ENCODE results near the gene SMARCB1. TPM values are rescaled to one million over a fixed set of nuclear protein-coding genes. Genes with fewer than 3 reads are reported as not detected.

The SMARCB1 gene
- total RNA-seq, 1 donor from 2014 or later = 105 TPM

DNA sequence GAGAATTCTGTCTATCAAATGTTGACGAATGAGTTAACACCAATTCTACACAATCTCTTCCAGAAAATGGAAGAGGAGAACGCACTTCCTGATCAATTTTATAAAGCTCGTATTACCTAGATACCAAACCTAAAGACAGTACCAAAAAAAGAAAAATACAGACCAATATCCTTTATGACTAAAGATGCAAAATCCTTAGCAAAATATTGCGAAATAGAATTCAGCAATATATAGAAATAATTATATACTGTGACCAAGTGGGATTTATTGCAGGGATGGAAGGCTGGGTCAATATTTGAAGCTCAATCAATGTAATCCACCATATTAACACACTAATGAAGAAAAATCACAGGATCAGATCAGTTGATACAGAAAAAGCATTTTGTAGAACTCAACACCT lies 25.6 kb downstream of the SMARCB1 start:
- H3K36me3 Mint-ChIP-seq (ENCODE audit: low read depth, unreplicated experiment) = peaks cover 35% of the 10 kb centered on the region

DNA sequence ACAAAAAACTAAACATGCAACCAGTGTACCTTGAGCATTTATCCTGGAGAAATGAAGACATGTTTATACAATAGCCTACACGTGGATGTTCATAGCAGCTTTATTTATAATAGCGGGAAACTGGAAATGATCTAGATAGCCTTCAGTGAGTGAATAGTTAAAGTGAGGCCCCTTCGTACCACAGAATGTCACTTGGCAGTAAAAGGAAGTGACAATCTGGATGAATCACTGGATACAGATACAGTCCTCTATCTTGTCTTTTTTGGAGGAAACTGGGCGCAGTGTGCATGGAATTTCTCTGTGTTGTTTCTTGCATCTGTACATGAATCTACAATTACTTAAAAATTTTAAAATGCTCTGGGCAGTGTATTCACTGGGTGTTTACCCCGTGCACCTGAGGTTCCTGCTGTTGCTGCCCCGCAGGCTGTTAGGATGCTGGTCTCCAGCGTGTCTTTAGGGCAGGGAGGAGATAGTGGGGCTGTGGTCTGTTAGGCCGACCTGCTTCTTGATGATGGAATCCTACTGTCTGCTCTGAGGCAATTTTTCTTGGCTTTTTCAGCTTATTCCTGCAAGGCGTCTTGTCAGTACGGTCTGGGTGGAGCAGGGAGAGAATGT lies 28.9 kb downstream of the SMARCB1 start:
- Mint-ChIP-seq H3K4me1 (ENCODE audit: unreplicated experiment) (peaks cover 3% of the 10 kb centered on the region), H3K36me3 (ENCODE audit: low read depth, unreplicated experiment) (peaks cover 41% of the 10 kb centered on the region), H3K9me3 (ENCODE audit: unreplicated experiment) (no peaks in the 10 kb centered on the region), H3K27me3 (ENCODE audit: unreplicated experiment) (no peaks in the 10 kb centered on the region), H3K27ac (ENCODE audit: unreplicated experiment) (no peak overlapping the region), H3K4me3 (ENCODE audit: unreplicated experiment) (peak overlapping the region; percentile 31)
- TF ChIP-seq, protein P1, sequence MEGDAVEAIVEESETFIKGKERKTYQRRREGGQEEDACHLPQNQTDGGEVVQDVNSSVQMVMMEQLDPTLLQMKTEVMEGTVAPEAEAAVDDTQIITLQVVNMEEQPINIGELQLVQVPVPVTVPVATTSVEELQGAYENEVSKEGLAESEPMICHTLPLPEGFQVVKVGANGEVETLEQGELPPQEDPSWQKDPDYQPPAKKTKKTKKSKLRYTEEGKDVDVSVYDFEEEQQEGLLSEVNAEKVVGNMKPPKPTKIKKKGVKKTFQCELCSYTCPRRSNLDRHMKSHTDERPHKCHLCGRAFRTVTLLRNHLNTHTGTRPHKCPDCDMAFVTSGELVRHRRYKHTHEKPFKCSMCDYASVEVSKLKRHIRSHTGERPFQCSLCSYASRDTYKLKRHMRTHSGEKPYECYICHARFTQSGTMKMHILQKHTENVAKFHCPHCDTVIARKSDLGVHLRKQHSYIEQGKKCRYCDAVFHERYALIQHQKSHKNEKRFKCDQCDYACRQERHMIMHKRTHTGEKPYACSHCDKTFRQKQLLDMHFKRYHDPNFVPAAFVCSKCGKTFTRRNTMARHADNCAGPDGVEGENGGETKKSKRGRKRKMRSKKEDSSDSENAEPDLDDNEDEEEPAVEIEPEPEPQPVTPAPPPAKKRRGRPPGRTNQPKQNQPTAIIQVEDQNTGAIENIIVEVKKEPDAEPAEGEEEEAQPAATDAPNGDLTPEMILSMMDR (IDR thresholded peaks at IDR 0.05; ENCODE audit: unreplicated experiment) = no peak
- no peak for DNase-seq (ENCODE audit: low spot score)

More for the DNA sequence above, 25.6 kb downstream of the SMARCB1 start:
- no peak overlapping the region for H3K27ac Mint-ChIP-seq (ENCODE audit: unreplicated experiment)
- no peaks in the 10 kb centered on the region for H3K9me3 Mint-ChIP-seq (ENCODE audit: unreplicated experiment)
- no peak overlapping the region for H3K4me3 Mint-ChIP-seq (ENCODE audit: unreplicated experiment)
- H3K4me1 Mint-ChIP-seq (ENCODE audit: unreplicated experiment) = no peaks in the 10 kb centered on the region
- TF ChIP-seq, protein P1 (IDR thresholded peaks at IDR 0.05; ENCODE audit: unreplicated experiment) = no peak
- DNase-seq (ENCODE audit: low spot score) = no peak
- H3K27me3 Mint-ChIP-seq (ENCODE audit: unreplicated experiment) = no peaks in the 10 kb centered on the region

DNA sequence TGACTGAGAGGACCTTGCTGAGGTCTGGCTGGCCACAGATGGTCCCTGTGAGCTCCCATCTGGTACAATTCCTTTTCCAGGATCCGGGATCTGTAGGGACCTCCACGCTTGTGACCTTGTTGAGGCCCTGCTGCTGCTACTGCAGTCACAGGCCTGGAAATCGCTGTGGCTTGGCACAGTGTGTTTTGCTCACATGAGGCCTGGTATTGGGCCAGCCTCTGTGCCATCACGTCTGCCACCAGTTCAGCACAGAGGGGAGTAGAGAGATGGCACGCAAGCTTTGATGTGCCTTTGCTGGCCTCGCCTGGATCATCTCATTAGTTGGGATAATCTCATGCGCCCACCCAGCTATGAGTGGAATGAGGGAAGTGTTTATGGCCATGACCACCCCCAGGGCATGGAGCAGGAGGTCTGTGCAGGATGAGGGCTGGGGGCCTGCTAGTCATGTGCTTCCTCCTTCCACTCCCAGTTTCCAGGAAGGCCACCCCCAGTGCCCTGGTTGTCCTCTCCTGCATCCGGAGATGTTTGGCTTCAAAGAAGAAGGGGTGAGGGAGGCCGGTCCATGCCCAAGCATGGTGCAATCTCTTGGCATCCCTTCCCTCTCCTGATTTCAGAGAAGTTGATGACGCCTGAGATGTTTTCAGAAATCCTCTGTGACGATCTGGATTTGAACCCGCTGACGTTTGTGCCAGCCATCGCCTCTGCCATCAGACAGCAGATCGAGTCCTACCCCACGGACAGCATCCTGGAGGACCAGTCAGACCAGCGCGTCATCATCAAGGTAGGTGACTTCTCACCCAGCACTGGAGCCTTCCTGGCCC lies 29.6 kb downstream of the SMARCB1 start:
- Mint-ChIP-seq H3K4me3 (ENCODE audit: unreplicated experiment) (peak overlapping the region; percentile 31), H3K36me3 (ENCODE audit: low read depth, unreplicated experiment) (peaks cover 37% of the 10 kb centered on the region), H3K27me3 (ENCODE audit: unreplicated experiment) (no peaks in the 10 kb centered on the region), H3K9me3 (ENCODE audit: unreplicated experiment) (no peaks in the 10 kb centered on the region), H3K4me1 (ENCODE audit: unreplicated experiment) (peaks cover 4% of the 10 kb centered on the region), H3K27ac (ENCODE audit: unreplicated experiment) (no peak overlapping the region)
- TF ChIP-seq, protein P1 (IDR thresholded peaks at IDR 0.05; ENCODE audit: unreplicated experiment) = no peak
- DNase-seq (ENCODE audit: low spot score) = no peak

DNA sequence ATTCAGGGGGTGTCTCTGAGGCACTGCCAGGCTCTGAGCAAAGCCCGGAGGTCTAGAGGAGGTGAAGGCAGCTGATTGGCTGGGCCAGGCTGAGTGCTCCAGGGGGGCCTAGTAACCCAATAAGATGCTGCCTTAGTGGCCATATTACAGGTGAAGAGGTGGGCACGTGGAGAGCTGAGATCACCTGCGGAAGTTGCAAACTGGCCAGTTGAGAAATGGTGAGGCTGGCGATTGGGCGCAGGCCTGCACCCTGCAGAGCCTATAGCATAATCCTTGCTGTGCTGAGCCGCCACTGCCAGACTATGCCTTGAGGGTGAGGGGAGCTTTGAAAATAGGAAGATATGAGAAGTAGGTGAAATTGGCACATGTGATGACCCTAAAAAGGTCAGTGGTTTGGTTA lies 30.4 kb downstream of the SMARCB1 start:
- no peak for DNase-seq (ENCODE audit: low spot score)
- Mint-ChIP-seq H3K9me3 (ENCODE audit: unreplicated experiment) (no peaks in the 10 kb centered on the region), H3K4me1 (ENCODE audit: unreplicated experiment) (peaks cover 4% of the 10 kb centered on the region), H3K27me3 (ENCODE audit: unreplicated experiment) (no peaks in the 10 kb centered on the region), H3K27ac (ENCODE audit: unreplicated experiment) (no peak overlapping the region), H3K36me3 (ENCODE audit: low read depth, unreplicated experiment) (peaks cover 37% of the 10 kb centered on the region), H3K4me3 (ENCODE audit: unreplicated experiment) (peak overlapping the region; percentile 7)
- TF ChIP-seq, protein P1 (IDR thresholded peaks at IDR 0.05; ENCODE audit: unreplicated experiment) = no peak

DNA sequence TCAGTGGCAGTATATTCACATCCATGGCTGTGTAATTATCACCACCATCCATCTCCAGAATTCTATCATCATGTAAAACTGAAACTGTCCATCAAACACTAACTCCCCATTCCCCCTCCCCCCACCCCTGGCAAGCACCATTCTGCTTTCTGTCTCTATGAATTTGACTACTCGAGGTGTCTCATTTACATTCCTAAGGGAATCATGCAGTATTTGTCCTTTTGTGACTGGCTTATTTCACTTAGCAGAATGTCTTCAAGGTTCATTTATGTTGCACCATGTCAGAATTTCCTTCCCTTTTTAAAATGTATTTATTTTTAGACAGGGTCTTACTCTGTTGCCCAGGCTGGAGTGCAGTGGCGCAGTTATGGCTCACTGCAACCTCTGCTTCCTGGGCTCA lies 31.8 kb downstream of the SMARCB1 start:
- no peaks in the 10 kb centered on the region for H3K27me3 Mint-ChIP-seq (ENCODE audit: unreplicated experiment)
- H3K36me3 Mint-ChIP-seq (ENCODE audit: low read depth, unreplicated experiment) = peaks cover 47% of the 10 kb centered on the region
- H3K27ac Mint-ChIP-seq (ENCODE audit: unreplicated experiment) = no peak overlapping the region
- no peaks in the 10 kb centered on the region for H3K9me3 Mint-ChIP-seq (ENCODE audit: unreplicated experiment)
- TF ChIP-seq, protein P1 (IDR thresholded peaks at IDR 0.05; ENCODE audit: unreplicated experiment) = no peak
- H3K4me1 Mint-ChIP-seq (ENCODE audit: unreplicated experiment) = peaks cover 4% of the 10 kb centered on the region
- H3K4me3 Mint-ChIP-seq (ENCODE audit: unreplicated experiment) = no peak overlapping the region
- DNase-seq (ENCODE audit: low spot score) = no peak

Data from endothelial cell (in vitro differentiated cells).